K562 (cell line): ENCODE measurements around the gene ETV4. TPM values are rescaled to one million over a fixed set of nuclear protein-coding genes. Genes with fewer than 3 reads are reported as not detected.

Experiments
- EZH2 ChIP-seq: IDR thresholded peaks from 2 replicates; pipeline ENCODE4 v1.6.1; 2012; ENCODE audit warnings: low read depth, mild to moderate bottlenecking, inconsistent platforms, low read length, borderline replicate concordance
- HNRNPH1 ChIP-seq: fragments of 200-400 bp; formaldehyde crosslinking; optimal IDR thresholded peaks from 2 replicates; pipeline ENCODE3; 2017; ENCODE audit warnings: low read depth, mild to moderate bottlenecking, low read length, moderate library complexity
- RBM25 ChIP-seq: fragments of 200-400 bp; formaldehyde crosslinking; IDR thresholded peaks from 2 replicates; pipeline ENCODE4 v1.6.1; 2018; ENCODE audit warnings: low read length, low read depth, moderate library complexity; ENCODE audit not compliant: severe bottlenecking
- REST ChIP-seq, 2 experiments: fragments of 450-650 bp; formaldehyde crosslinking in 1 of 2; IDR thresholded peaks; 2 replicates each; pipeline versions ENCODE4 v1.4.0 to v1.6.1; 2014 to 2020; ENCODE audit warnings: mild to moderate bottlenecking in 2 of 2, borderline replicate concordance in 1 of 2, low read depth in 1 of 2
- SIN3B ChIP-seq: fragments of 450-650 bp; IDR thresholded peaks from 2 replicates; pipeline ENCODE4 v1.6.1; 2017; ENCODE audit warnings: low read depth, mild to moderate bottlenecking, moderate library complexity
- SRF ChIP-seq, 2 experiments: fragments of 250-450, 450-650 bp in 1 of 2; sonication (Bioruptor Pico) in 1 of 2; sonication (generic) in 1 of 2; formaldehyde crosslinking; IDR thresholded peaks; 2 replicates each; pipeline versions ENCODE4 v1.5.0 to v1.5.1; 2020 to 2022; ENCODE audit warnings: mild to moderate bottlenecking in 1 of 2, missing genetic modification reagents in 1 of 2
- THRAP3 ChIP-seq: fragments of 450-650 bp; IDR thresholded peaks from 2 replicates; pipeline ENCODE4 v1.6.1; 2016; ENCODE audit warnings: mild to moderate bottlenecking, inconsistent platforms, borderline replicate concordance
- ZBTB40 ChIP-seq, 2 experiments: fragments of 450-650 bp in 1 of 2; sonication (generic) in 1 of 2; formaldehyde crosslinking in 1 of 2; IDR thresholded peaks; 2 replicates each; pipeline versions ENCODE4 v1.7.1 to v1.9.0; 2016 to 2022; ENCODE audit warnings: inconsistent platforms in 1 of 2, mild to moderate bottlenecking in 1 of 2, missing genetic modification reagents in 1 of 2
- ZNF583 ChIP-seq: fragments of 250-450 bp; sonication (Bioruptor Pico); IDR thresholded peaks from 2 replicates; pipeline ENCODE4 v1.4.0; 2020
- ZZZ3 ChIP-seq: fragments of 450-650 bp; IDR thresholded peaks from 2 replicates; pipeline ENCODE4 v1.6.1; 2016; ENCODE audit warnings: antibody characterized with exemption, mild to moderate bottlenecking, moderate library complexity
- polyA plus RNA-seq, 8 experiments: library from polyadenylated mRNA; depleted of rRNA in 4 of 8; stranded (reverse) in 5 of 8; unstranded in 3 of 8; fragments of >200 nt; fragmentation: Nextera tagmentation in 2 of 8; fragmentation: Illumina TruSeq in 1 of 8; extraction: Ambion mirVana in 2 of 8; extraction: Trizol in 1 of 8; gene quantifications; 2 replicates each; pipeline versions ENCODE4 v1.2.1 to v1.2.3, GENCODE V29; 2011 to 2014; ENCODE audit warnings: inconsistent platforms in 1 of 8, missing spikeins in 1 of 8
- total RNA-seq, 7 experiments: library from RNA; depleted of rRNA in 6 of 7; stranded (reverse); fragments of >200 nt in 6 of 7; fragmentation: Illumina TruSeq in 2 of 7; extraction: Trizol in 2 of 7; gene quantifications; 2 replicates each; pipeline versions ENCODE4 v1.2.1 to v1.2.3, GENCODE V29; 2011 to 2021; ENCODE audit warnings: low replicate concordance in 1 of 7

Gene ETV4
- total and polyA plus RNA-seq, 9 of the 15 experiments (the other 6 are each of a cell fraction or from before 2014, with no cell fraction given), result 5.5 to 66.3 (median 28.2) TPM

- 0 out of 2 replicates have a peak, but pooled peaks have one; percentile 13 for TF ChIP-seq REST (IDR thresholded peaks at IDR 0.05; ENCODE audit: borderline replicate concordance)
- no peak for TF ChIP-seq REST (CRISPR knock-in tag; IDR thresholded peaks at IDR 0.05; ENCODE audit: low read depth)
- no peak for TF ChIP-seq SIN3B
- TF ChIP-seq ZZZ3, result no peak
- no peak for TF ChIP-seq ZNF583 (CRISPR knock-in tag)
- no peak for TF ChIP-seq HNRNPH1
- TF ChIP-seq RBM25, result peak; percentile 80
- no peak for TF ChIP-seq SRF (CRISPR knock-in tag; IDR thresholded peaks at IDR 0.05)
- TF ChIP-seq THRAP3, result no peak
- no peak for TF ChIP-seq EZH2
- TF ChIP-seq ZBTB40 (IDR thresholded peaks at IDR 0.05), result no peak
- no peak for TF ChIP-seq ZBTB40 (CRISPR knock-in tag; IDR thresholded peaks at IDR 0.05)
These were observed 1.6 kb upstream of the ETV4 start (continued) for GRCh38 chr17:43547659-43548256.
